ENCODE data around the gene TMED1. TPM values are rescaled to one million over a fixed set of nuclear protein-coding genes. Genes with fewer than 3 reads are reported as not detected.

TMED1 gene
- total and polyA plus RNA-seq, 2 donors (not counting 1 experiment from before 2014, with no cell fraction given), result 40.1 to 42.3 TPM

GRCh38 chr19:10831987-10832938 is 3.7 kb downstream of the TMED1 start:
- Histone ChIP-seq H3K9ac (ENCODE audit: insufficient read depth, low read length) (no peak overlapping the region), H3K4me3 (replicated peaks in 1 of 4; ENCODE audit: control extremely low read depth in 1 of 4, insufficient read depth in 1 of 4, low read depth in 3 of 4, low read length in 4 of 4) (no peak overlapping the region), H3K4me1 (ENCODE audit: control insufficient read depth, extremely low read depth, insufficient read depth, low read length) (peaks cover 8% of the 10 kb centered on the region), H2AFZ (ENCODE audit: low read length) (no peak overlapping the region), H3K27me3 (ENCODE audit: control insufficient read depth, insufficient read depth, low read length) (no peaks in the 10 kb centered on the region), H3K36me3 (ENCODE audit: control insufficient read depth, insufficient read depth, low read length) (peaks cover 17% of the 10 kb centered on the region), H3K4me2 (ENCODE audit: extremely low read depth, insufficient read depth, low read length) (no peak overlapping the region), H3K27ac (ENCODE audit: insufficient read depth, low read length) (no peak overlapping the region), H3K9me3 (ENCODE audit: control insufficient read depth, insufficient read depth, low read depth, low read length) (no peaks in the 10 kb centered on the region), H3K79me2 (ENCODE audit: control insufficient read depth, insufficient read depth, low read length) (no peaks in the 10 kb centered on the region), H4K20me1 (ENCODE audit: control insufficient read depth, extremely low read depth, insufficient read depth, low read length) (no peaks in the 10 kb centered on the region)
- TF ChIP-seq, protein P1, sequence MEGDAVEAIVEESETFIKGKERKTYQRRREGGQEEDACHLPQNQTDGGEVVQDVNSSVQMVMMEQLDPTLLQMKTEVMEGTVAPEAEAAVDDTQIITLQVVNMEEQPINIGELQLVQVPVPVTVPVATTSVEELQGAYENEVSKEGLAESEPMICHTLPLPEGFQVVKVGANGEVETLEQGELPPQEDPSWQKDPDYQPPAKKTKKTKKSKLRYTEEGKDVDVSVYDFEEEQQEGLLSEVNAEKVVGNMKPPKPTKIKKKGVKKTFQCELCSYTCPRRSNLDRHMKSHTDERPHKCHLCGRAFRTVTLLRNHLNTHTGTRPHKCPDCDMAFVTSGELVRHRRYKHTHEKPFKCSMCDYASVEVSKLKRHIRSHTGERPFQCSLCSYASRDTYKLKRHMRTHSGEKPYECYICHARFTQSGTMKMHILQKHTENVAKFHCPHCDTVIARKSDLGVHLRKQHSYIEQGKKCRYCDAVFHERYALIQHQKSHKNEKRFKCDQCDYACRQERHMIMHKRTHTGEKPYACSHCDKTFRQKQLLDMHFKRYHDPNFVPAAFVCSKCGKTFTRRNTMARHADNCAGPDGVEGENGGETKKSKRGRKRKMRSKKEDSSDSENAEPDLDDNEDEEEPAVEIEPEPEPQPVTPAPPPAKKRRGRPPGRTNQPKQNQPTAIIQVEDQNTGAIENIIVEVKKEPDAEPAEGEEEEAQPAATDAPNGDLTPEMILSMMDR (conservative IDR thresholded peaks at IDR 0.05 in 1 of 2, IDR thresholded peaks at IDR 0.05 in 1 of 2; ENCODE audit: low read depth in 1 of 2, low read length in 2 of 2), result no peak
- no peak for TF ChIP-seq EZH2 (IDR thresholded peaks at IDR 0.05; ENCODE audit: low read length, missing control alignments)
- no peak for DNase-seq (ENCODE audit: low read depth in 2 of 2)

DNA sequence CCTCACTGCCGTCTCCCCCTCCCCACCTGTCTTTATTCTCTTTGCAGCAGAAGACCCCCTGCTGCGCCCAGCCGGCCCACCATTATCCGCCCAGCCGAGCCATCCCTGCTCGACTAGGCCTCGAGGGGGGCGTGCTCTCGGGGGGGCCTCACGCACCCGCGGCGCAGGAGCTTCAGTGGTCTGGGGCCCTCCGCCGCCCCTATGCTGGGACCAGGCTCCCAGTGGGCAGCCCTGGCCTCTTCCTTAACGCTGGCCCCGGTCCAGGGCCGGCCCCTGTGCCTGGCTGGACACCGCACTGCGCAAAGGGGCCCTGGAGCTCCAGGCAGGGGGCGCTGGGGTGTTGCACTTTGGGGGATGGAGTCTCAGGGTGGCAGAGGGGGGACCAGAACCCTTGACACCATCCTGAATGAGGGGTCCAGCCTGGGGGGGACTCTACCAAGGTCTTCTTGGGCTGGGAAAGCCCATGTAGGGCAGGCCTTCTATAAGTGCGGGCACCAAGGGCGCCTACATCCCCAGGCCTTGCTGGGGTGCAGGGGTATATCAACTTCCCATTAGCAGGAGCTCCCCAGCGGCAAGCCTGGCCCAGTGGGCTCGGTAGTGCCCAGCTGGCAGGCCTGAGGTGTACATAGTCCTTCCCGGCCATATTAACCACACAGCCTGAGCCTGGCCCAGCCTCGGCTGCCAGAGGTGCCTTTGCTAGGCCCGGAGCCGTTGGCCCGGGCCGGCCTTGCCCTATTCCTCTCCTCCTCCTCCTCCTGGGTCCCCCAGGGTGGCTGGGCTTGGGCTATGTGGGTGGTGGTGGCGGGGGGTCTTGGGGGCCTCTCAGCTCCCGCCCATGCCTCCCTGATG is 4.9 kb downstream of the TMED1 start:
- Histone ChIP-seq H3K4me2 (ENCODE audit: extremely low read depth, insufficient read depth, low read length) (no peak overlapping the region), H2AFZ (ENCODE audit: low read length) (no peak overlapping the region), H3K79me2 (ENCODE audit: control insufficient read depth, insufficient read depth, low read length) (no peaks in the 10 kb centered on the region), H3K27ac (ENCODE audit: insufficient read depth, low read length) (no peak overlapping the region), H3K36me3 (ENCODE audit: control insufficient read depth, insufficient read depth, low read length) (peaks cover 19% of the 10 kb centered on the region), H3K9me3 (ENCODE audit: control insufficient read depth, insufficient read depth, low read depth, low read length) (no peaks in the 10 kb centered on the region), H3K4me3 (replicated peaks in 1 of 4; ENCODE audit: control extremely low read depth in 1 of 4, insufficient read depth in 1 of 4, low read depth in 3 of 4, low read length in 4 of 4) (no peak overlapping the region), H3K4me1 (ENCODE audit: control insufficient read depth, extremely low read depth, insufficient read depth, low read length) (peaks cover 4% of the 10 kb centered on the region), H3K27me3 (ENCODE audit: control insufficient read depth, insufficient read depth, low read length) (no peaks in the 10 kb centered on the region), H4K20me1 (ENCODE audit: control insufficient read depth, extremely low read depth, insufficient read depth, low read length) (no peaks in the 10 kb centered on the region), H3K9ac (ENCODE audit: insufficient read depth, low read length) (no peak overlapping the region)
- DNase-seq (ENCODE audit: low read depth in 2 of 2), result no peak
- TF ChIP-seq, protein P1 (conservative IDR thresholded peaks at IDR 0.05 in 1 of 2, IDR thresholded peaks at IDR 0.05 in 1 of 2; ENCODE audit: low read depth in 1 of 2, low read length in 2 of 2), result no peak
- TF ChIP-seq EZH2 (IDR thresholded peaks at IDR 0.05; ENCODE audit: low read length, missing control alignments), result no peak

GRCh38 chr19:10830370-10830769 is 5.6 kb downstream of the TMED1 start:
- Histone ChIP-seq H2AFZ (ENCODE audit: low read length) (no peak overlapping the region), H3K4me3 (replicated peaks in 1 of 4; ENCODE audit: control extremely low read depth in 1 of 4, insufficient read depth in 1 of 4, low read depth in 3 of 4, low read length in 4 of 4) (no peak overlapping the region), H3K4me1 (ENCODE audit: control insufficient read depth, extremely low read depth, insufficient read depth, low read length) (peaks cover 3% of the 10 kb centered on the region), H4K20me1 (ENCODE audit: control insufficient read depth, extremely low read depth, insufficient read depth, low read length) (no peaks in the 10 kb centered on the region), H3K36me3 (ENCODE audit: control insufficient read depth, insufficient read depth, low read length) (peaks cover 19% of the 10 kb centered on the region), H3K4me2 (ENCODE audit: extremely low read depth, insufficient read depth, low read length) (no peak overlapping the region), H3K9ac (ENCODE audit: insufficient read depth, low read length) (no peak overlapping the region), H3K27me3 (ENCODE audit: control insufficient read depth, insufficient read depth, low read length) (no peaks in the 10 kb centered on the region), H3K79me2 (ENCODE audit: control insufficient read depth, insufficient read depth, low read length) (no peaks in the 10 kb centered on the region), H3K27ac (ENCODE audit: insufficient read depth, low read length) (no peak overlapping the region), H3K9me3 (ENCODE audit: control insufficient read depth, insufficient read depth, low read depth, low read length) (no peaks in the 10 kb centered on the region)
- no peak for DNase-seq (ENCODE audit: low read depth in 2 of 2)
- TF ChIP-seq, protein P1 (conservative IDR thresholded peaks at IDR 0.05 in 1 of 2, IDR thresholded peaks at IDR 0.05 in 1 of 2; ENCODE audit: low read depth in 1 of 2, low read length in 2 of 2), result no peak
- no peak for TF ChIP-seq EZH2 (IDR thresholded peaks at IDR 0.05; ENCODE audit: low read length, missing control alignments)
